ENCODE measurements around the gene ESYT2.

ESYT2 gene

DNA sequence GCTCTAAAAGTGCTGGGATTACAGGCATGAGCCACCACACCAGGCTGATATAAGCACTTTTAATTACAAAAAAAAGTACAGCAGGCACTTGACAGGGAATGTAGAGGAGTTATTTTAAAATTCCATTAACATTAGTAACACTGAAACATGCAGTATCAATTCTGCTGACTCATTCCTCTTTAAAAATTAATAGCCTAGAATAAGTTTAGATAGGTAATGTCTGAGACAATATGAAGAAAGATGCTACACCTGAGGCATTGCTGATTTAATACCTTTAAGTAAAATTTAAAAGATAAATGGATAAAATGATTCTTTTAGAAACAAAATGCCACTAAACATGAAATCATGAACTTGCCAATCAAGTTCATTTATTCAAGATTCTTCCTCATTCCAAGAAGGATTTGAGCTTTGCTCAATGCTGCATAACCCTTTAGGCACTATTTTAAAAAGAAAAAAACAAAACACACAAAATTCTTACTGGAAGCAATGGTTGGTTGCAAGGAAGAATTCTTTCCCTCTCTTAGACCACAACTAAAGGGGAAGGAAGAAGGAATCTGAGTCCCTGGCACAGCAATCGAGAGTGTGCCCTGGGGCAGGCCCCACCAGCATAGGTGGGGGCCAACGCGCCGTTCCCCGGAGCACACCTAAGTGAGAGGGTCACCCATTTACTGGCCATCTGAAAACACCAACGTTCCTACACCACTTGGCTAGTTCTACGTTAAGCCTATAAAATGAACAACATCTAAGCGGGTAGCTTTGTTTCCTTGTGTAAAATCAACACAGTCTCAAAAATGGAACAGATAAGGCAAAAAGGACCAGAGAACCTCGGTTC lies 26.6 kb downstream of the ESYT2 start:
- DNase-seq (ENCODE audit: low spot score): no peak

DNA sequence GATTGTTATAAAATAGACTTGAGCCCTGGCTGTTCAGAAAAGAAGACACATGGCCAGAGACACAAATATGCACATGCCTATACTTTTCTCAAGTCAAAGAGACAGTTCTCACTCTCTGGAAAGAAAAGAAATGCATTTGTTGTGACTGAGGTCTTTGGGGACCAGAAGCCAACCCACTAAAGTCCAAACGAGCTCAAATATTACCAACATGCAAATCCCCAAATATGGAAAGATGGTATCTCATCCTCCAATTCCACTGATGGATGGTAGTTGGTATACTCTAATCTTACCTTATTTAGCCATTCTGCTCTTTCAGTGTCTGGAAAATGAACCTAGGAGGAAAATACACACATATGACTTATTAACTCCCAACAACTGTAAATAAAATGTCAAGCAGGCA lies 30.6 kb downstream of the ESYT2 start:
- no peak for DNase-seq (ENCODE audit: low spot score)

DNA sequence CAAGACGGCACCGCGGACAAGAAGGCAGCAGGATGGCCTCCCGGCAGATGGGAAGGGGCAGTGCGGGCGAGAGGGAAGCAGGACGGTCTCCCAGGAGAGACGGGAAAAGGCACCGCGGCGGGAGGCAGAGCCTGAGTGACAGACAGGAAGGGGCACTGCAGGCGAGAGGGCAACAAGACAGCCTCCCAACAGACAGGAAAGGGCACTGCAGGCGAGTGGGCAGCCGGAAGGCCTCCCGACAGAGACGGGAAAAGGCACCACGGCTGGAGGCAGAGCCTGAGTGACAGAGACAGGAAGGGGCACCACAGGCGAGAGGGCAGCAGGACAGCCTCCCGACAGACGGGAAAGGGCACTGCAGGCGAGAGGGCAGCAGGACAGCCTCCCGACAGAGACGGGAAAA lies 32.6 kb downstream of the ESYT2 start:
- no peak for DNase-seq (ENCODE audit: low spot score)

DNA sequence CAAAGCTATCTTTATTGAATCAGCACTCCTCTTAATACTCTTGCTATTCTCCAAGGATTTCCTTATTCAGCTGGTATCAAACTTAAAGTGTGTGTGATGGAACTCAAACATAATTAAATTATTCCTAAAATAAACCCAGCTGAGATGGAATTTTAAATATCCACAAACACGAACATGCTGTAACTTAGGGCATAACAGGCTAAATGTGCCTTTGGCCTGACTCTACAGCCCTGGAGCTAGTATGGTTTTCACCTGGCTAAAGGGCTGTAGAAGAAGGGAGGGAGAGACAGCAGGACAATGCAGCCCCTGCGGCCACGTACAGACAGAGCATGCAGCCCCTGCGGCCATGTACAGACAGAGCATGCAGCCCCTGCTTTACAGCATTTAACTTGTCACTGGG lies 34.0 kb downstream of the ESYT2 start:
- DNase-seq (ENCODE audit: low spot score): no peak

DNA sequence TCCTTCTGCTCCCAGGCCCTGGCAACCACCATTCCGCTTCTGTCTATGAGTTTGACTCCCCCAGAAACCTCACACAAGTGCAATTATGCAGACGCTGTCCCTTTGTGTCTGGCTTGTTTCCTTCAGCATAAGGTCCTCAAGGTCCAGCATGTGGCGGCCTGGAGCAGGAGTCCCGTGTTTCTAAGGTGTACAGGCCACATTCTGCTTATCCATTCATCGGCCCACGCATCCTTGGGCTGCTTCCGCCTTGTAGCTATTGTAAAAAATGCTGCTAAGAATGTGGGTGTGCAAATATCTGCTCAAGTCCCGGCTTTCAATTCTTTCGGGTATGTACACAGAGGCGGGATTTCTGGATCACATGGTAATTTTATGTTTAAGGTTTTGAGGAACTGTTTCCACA lies 38.2 kb downstream of the ESYT2 start:
- peak; percentile 19 for DNase-seq (ENCODE audit: low spot score)

DNA sequence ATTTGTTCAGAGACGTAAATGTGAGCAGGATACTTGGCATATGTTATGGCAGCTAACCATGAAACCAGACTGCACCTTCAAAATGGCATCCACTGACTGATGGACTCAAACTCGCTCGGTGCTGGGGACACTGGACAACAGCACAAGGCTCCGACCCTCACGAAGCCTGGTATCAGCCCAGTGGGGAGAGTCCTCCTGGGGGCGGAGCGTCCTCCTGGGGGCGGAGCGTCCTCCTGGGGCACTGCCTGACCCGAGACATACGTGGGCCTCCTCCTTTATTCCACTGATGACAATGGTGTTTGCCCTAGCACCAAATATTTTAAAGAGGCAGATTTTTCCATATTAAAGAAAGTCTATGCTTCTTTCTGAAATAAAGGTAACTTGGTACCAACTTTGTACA lies 39.5 kb downstream of the ESYT2 start:
- no peak for DNase-seq (ENCODE audit: low spot score)

DNA sequence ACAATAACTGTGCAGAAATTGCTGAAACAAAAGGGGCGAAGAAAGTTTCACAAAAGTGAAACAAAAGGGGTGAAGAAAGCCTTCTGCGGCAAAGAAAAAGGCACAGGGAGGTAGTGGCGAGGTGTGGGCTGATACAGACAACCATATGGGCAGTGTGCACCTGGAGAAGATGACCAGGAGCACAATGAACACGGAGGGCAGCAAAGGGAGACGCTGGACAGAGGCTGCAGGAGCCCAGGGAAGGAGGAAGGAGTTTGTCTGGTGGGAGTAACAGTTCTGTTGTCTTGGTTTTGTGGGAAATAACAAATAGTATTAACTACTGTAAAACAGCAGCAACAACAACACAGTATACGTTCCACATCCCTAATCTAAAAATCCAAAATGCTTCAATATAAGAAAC lies 42.4 kb downstream of the ESYT2 start:
- no peak for DNase-seq (ENCODE audit: low spot score)

DNA sequence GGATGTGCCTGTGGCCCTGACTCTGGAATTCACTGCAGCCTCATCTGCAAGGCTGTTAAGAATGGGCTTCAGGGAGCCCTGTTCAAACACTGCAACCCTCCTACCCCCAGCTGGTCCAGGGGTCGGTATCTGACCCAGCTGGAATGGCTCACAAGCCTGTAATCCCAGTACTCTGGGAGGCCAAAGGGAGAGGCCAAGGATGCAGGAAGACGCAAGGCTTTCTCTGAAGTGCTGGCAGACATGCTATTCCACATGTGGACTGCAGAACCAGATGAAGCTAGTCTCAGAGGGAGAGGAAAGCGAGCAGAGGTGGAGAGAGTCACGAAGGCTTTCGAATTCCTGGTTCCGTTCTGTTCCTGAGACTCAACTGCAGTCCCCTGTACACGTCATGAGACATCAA lies 45.0 kb downstream of the ESYT2 start:
- DNase-seq (ENCODE audit: low spot score): no peak

DNA sequence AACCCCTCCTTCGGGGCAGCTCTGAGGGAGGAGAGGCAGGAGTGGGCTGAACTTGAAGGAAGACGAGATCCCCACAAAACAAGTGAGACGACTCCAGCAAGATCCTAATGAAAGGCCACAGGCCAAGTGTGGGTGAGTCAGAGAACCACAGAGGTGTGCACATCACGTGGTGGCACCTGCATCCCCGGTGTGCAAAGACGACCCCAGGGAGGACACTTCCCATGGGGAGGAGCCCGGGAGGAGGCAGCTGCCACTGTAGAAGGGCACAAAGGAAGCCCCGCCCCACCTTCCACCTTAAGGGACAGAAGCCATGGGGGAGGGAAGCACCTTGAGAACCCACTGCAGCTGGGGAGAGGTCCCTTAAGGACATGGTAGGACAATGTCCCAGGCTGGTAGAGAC lies 45.7 kb downstream of the ESYT2 start:
- no peak for DNase-seq (ENCODE audit: low spot score)

DNA sequence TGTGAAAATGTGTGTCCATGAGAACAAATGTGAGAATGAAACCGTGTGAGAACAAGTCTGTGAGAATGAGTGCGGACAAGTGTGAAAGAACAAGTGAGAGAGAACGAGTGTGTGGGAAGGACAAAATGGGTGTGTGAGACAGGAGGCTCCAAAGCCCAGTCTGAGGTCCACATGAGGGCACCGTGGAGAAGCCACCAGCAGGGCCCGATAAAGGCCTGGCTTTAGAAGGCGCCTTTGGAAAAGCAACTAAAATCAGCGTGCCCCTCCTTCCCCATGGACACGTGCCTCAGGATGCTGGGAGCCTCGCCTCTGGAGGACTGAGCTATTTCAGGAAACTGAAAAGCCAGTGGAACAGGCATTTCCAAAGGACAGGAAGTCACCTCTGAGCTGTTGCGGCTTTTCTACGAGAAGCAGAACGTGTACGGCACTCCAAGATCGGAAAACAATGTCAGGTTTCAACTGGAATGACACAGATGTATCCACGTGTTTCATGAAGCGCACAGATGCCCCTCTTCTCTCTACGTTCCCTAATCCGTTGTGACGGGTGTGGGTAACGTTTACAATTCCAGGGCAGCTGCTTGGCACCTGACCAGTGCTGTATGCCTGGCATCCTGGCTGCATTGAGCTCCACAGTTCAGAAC lies 46.4 kb downstream of the ESYT2 start:
- no peak for DNase-seq (ENCODE audit: low spot score)

DNA sequence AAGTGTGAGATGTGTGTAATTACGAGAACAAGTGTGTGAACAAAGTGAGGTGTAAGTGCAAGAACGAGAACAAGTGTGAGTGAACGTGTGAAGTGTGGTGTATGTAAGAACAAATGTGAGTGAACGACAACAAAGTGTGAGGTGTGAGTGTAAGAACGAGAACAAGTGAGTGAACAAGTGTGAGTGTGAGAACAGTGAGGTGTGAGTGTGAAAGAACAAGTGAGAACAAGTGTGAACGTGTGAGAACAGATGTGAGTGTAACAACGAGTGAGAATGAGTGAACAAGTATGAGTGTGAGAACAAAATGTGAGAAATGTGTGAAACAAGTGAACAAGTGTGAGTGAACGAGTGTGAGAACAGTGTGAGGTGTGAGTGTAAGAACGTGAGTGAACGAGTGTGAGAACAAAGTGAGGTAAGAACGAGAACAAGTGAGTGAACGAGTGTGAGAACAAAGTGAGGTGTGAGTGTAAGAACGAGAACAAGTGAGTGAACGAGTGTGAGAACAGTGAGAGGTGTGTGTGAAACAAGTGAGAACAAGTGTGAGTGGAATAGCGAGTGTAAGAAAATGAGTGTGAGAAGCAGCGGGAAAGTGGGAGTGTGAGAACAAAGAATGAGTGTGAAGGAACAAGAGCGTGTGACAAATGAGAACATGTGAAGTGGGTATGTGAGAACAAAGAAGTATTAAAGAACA lies 47.2 kb downstream of the ESYT2 start:
- no peak for DNase-seq (ENCODE audit: low spot score)

DNA sequence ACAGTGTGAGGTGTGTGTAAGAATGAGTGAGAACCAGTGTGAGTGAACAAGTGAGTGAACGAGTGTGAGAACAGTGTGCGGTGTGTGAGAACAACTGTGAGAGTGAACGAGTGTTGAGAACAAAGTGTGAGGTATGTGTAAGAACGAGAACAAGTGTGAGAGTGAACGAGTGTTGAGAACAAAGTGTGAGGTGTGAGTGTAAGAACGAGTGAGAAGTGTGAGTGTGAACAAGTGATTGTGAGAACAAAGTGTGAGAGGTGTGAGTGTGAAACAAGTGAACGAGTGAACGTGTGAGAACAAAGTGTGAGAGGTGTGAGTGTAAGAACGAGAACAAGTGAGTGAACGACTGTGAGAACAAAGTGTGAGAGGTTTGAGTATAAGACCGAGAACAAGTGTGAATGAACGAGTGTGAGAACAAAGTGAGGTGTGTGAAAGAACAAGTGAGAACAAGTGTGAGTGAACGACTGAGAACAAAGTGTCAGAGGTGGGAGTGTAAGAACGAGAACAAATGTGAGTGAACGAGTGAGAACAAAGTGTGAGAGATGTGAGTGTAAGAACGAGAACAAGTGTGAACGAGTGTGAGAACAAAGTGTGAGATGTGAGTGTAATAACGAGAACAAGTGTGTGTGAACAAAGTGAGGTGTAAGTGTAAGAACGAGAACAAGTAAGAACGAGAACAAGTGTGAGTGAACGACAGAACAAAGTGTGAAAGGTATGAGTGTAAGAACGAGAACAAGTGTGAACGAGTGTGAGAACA lies 47.9 kb downstream of the ESYT2 start:
- DNase-seq (ENCODE audit: low spot score): no peak

DNA sequence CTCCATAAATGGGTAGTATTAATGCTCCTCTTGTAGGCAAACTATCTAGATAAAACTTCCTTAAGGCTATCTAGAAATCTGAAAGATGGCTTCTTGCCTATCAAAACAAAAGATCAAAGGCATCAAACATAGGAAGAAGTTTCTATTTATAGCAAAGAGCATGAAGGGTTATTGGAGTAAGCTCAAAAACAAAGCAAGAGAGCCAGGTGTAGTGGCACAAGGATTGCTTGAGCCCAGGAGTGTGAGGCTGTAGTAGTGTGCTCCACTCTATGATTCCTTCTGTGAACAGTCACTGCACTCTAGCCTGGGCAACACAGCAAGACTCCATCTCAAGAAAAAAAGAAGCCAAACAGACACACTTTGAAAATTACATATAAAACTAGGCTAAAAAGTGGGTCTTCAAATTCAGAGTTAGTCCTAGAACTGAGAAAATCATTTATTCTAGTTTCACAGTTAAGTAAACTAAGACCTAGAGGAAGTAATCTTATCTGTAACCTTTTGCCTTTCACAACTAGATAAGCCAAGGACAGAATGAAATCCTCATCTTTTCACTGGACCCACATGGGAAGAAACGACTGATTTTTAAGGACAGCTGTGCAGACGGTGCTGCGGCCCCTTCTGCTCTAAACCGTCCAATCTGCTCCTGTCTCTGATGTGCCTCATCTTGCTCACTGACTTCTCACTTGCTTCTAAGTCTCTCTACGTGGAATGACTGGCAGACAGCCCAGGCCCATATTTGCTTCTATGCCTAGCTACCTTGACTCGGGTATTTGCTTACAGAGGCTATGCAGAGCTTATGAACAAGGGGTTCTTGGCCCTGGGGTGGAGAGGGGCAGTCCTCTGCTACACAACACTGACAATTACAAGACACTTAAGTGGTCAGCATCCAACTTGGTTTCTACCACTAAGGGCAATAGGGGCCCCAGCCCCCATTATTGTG lies 50.0 kb downstream of the ESYT2 start:
- DNase-seq (ENCODE audit: low spot score): no peak

DNA sequence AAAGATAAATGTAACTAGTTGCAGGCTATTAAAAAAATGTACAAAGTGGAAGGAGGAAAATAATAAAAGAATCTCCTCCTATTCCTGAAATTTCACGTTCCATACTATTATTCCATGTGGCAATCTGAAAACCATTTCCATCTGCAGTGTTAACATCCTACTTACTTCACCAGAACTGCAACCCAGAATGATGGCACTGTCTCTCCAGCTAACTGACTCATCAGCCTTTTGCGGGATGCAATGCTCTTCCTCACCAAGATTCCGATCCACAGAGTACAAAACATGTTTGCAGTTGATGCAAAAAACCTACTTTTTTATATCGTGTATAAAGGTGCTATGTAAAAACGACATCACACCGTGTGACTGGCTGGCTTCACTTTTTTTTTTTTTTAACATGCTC lies 50.8 kb downstream of the ESYT2 start:
- no peak for DNase-seq (ENCODE audit: low spot score)

DNA sequence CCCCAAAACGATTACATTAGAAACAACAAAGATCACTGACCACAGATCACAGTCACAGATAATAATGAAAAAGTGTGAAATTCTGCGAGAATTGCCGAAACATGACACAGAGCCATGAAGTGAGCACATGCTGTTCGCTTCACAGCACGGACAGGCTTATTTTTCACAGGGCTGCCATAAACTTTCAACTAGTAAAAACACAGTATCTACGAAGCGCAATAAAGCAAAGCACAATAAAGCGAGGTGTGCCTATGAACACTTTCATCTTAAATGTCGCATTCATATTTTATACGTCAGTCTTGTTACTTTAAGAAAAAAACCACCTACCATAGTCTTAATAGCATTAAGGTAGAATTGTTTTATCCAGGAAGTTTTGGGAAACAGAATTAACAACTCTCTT lies 51.5 kb downstream of the ESYT2 start:
- DNase-seq (ENCODE audit: low spot score): no peak

DNA sequence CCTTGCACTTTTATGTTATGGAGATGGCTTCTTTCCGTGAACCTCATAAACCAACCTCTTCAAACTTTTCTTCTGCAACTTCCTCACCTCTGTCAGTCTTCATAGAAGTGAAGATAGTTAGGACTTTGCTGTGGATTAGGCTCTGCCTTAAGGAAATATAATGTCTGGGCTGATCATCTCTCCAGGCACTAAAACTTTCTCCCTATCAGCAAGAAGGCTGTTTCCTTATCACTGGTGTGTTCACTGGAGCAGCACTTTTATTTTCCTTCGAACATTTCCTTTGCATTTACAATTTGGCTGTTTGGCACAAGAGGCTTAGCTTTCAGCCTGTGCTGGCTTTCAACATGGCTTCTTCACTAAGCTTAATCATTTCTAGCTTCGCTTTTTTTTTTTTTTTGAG lies 52.8 kb downstream of the ESYT2 start:
- DNase-seq (ENCODE audit: low spot score): no peak

DNA sequence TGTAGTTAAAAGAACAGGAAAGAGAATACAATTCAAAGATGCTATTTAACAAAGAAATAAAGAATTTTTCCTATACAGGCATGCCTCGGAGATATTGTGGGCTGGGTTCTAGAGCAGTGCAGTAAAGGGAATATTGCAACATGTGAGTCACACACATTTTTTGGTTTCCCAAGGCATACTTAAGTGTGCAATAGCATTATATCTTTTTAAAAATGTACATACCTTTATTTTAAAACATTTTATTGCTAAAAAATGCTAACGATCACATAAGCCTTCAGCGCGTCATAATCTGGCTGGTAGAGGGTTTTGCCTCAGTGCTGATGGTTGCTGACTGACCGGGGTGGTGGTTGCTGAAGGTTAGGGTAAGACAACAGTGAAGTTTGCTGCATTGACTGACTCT lies 54.4 kb downstream of the ESYT2 start:
- no peak for DNase-seq (ENCODE audit: low spot score)

DNA sequence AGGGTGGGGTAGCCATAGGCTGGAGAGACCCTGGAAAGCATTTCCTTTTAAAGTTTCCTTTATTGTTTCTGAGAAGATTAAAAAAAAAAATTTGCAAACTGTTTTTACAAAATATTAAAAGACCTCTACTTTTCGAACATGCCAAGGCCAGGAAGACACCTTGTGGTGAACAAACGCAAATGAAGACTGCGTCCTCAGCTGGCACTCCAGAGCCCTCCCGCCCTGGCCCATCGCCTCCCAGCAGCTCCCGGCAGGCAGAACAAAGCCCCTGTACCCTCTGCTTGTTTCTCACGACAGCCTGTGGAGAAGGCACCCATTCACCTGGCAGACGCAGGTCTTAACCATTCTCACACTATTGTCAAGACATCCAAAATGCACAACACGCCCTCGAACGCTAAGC lies 56.4 kb downstream of the ESYT2 start:
- DNase-seq (ENCODE audit: low spot score): no peak

DNA sequence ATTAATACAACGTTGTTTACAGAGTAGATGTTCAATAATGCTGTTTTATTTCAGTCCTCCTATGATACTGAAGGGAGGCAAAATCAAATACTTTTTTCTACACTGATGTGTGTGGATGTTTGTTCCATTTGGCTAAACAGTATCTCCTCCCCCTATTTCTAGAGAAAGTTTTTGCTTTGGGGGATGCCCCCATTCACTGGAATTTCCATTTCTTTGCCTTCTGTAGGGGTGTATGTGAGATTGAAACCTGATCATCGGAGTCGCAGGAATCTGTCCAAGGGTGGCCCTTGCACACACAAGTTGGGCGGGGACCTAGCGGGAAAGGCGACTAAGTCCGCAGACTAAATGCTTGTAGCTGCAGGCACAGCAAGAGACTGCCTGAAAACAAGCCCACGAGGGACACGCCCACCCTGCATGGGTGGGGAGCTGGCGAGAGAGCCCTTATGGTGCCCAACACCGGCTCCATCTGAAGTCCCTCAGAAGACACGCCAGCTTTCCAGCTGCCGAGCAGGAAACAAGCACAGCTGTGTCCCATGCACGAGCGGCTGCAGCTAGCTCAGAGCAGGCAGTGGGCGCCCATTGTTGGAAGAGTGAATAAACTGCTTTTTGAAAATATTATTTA lies 58.0 kb downstream of the ESYT2 start:
- no peak for DNase-seq (ENCODE audit: low spot score)

DNA sequence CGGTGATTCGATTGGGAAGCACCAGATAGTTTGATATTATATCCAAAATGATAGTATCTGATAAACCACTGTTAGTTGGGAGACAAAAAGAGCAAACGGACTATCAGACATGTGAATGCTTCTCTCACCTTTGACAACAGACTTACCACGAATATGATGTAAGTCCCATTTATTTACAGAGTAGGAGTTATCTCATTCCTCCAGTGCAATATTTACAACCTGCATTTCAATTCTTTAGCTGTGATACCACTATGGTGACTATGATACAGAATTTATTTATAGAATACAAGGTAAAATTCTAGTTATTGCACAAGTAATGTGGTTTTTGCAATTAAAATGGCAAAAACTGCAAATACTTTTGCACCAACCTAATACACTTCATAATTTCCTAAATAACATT lies 61.6 kb downstream of the ESYT2 start:
- no peak for DNase-seq (ENCODE audit: low spot score)
